Measurements from ENCODE around the gene TTLL5. TPM values are rescaled to one million over a fixed set of nuclear protein-coding genes. Genes with fewer than 3 reads are reported as not detected.

The TTLL5 gene
- total RNA-seq, 1 experiment from 2014 or later, result 34.7 TPM

- Histone ChIP-seq H3K27me3 (ENCODE audit: low read length) (no peaks in the 10 kb centered on the region), H3K9me2 (replicated peaks; ENCODE audit: low read length) (no peaks in the 10 kb centered on the region), H3K4me2 (ENCODE audit: low read length) (peak overlapping the region; percentile 66), H3K9me3 (ENCODE audit: low read length) (no peaks in the 10 kb centered on the region), H3K27ac (ENCODE audit: low read length) (peak overlapping the region; percentile 97), H3K9ac (ENCODE audit: low read length) (peak overlapping the region; percentile 74), H3K4me3 (ENCODE audit: low read length) (no peak overlapping the region; the same call in 1 of the 2 replicates), H3F3A (ENCODE audit: low read length, unreplicated experiment) (peaks cover 12% of the 10 kb centered on the region), H4K20me1 (ENCODE audit: low read length) (no peaks in the 10 kb centered on the region), H3K4me1 (ENCODE audit: insufficient read depth, low read length) (peaks cover 52% of the 10 kb centered on the region), H3K36me3 (ENCODE audit: low read depth, low read length) (peaks cover 15% of the 10 kb centered on the region), H3K79me2 (ENCODE audit: low read length) (no peaks in the 10 kb centered on the region), H2AFZ (ENCODE audit: low read length) (peak overlapping the region; percentile 40)
- POLR2A ChIA-PET (ENCODE audit: unreplicated experiment), result interaction anchor here (0.6 to 1.0 kb wide), 2 partner anchors 9 to 10 kb away, joined by 3 to 5 read pairs; no protein-coding TSS in a partner anchor
- intact Hi-C loops (cut with micrococcal nuclease), result loop anchor here (1.0 to 2.0 kb wide), 4 partner anchors 10 to 111 kb away; no protein-coding TSS in a partner anchor
- ATAC-seq (peak; percentile 80), DNase-seq (peak; percentile 81)
- no TSS peak for BruUV-seq (replicated peaks)
- TF ChIP-seq EZH2phosphoT487 (IDR thresholded peaks at IDR 0.05; ENCODE audit: borderline replicate concordance, low read length), result no peak
- TF ChIP-seq CTCF (conservative IDR thresholded peaks at IDR 0.05; ENCODE audit: low read depth, low read length), result no peak
- TF ChIP-seq EZH2 (IDR thresholded peaks at IDR 0.05; ENCODE audit: low read length, unreplicated experiment), result no peak
- CTCF ChIA-PET, result interaction anchor here (0.5 to 2.0 kb wide), 8 partner anchors 9 to 1558 kb away, joined by 3 to 17 read pairs (median 6); no protein-coding TSS in a partner anchor
These were observed 161.6 kb downstream of the TTLL5 start for GRCh38 chr14:75822522-75823141.

GRCh38 chr14:75823334-75823733, 162.3 kb downstream of the TTLL5 start:
- no peak for DNase-seq
- no peak overlapping the region for H2AFZ ChIP-seq (ENCODE audit: low read length)
- no TSS peak for BruUV-seq (replicated peaks)
- no peak for ATAC-seq
- peaks cover 15% of the 10 kb centered on the region for H3K36me3 ChIP-seq (ENCODE audit: low read depth, low read length)
- POLR2A ChIA-PET (ENCODE audit: unreplicated experiment), result no interaction called here
- H3K9me3 ChIP-seq (ENCODE audit: low read length), result no peaks in the 10 kb centered on the region
- no peaks in the 10 kb centered on the region for H3K27me3 ChIP-seq (ENCODE audit: low read length)
- H3K9me2 ChIP-seq (replicated peaks; ENCODE audit: low read length), result no peaks in the 10 kb centered on the region
- H3K79me2 ChIP-seq (ENCODE audit: low read length), result no peaks in the 10 kb centered on the region
- TF ChIP-seq EZH2phosphoT487 (IDR thresholded peaks at IDR 0.05; ENCODE audit: borderline replicate concordance, low read length), result no peak
- no peak for TF ChIP-seq EZH2 (IDR thresholded peaks at IDR 0.05; ENCODE audit: low read length, unreplicated experiment)
- no peak for TF ChIP-seq CTCF (conservative IDR thresholded peaks at IDR 0.05; ENCODE audit: low read depth, low read length)
- peak overlapping the region; percentile 97 for H3K27ac ChIP-seq (ENCODE audit: low read length)
- H3K4me2 ChIP-seq (ENCODE audit: low read length), result peak overlapping the region; percentile 66
- CTCF ChIA-PET, result interaction anchor here (1.9 to 2.0 kb wide), 2 partner anchors 9 to 84 kb away, joined by 8 to 17 read pairs; no protein-coding TSS in a partner anchor
- peaks cover 52% of the 10 kb centered on the region for H3K4me1 ChIP-seq (ENCODE audit: insufficient read depth, low read length)
- H3F3A ChIP-seq (ENCODE audit: low read length, unreplicated experiment), result peaks cover 12% of the 10 kb centered on the region
- H3K4me3 ChIP-seq (ENCODE audit: low read length), result no peak overlapping the region
- no peaks in the 10 kb centered on the region for H4K20me1 ChIP-seq (ENCODE audit: low read length)
- peak overlapping the region; percentile 74 for H3K9ac ChIP-seq (ENCODE audit: low read length)
- intact Hi-C loops (cut with micrococcal nuclease), result loop anchor here (2.0 kb wide), 1 partner anchor 41 kb away; no protein-coding TSS in a partner anchor

DNA sequence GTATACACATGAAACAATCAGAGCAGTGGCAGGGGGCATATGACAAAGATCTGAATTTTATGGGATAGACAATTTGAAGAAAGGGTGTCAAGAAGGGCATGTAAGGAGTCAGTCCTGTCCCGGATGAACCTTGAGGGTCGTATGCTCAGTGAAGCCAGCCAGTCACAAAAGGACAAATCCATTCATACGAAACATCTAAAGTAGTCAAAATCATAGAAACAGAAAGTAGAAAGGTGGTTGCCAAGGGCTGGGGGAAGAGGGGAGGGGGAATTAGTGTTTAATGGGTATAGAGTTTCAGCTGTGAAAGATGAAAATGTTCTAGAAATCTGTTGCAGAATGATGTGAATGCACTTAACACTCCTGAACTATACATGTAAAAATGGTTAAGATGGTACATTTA, 163.3 kb downstream of the TTLL5 start:
- H3F3A ChIP-seq (ENCODE audit: low read length, unreplicated experiment), result peaks cover 12% of the 10 kb centered on the region
- no peak overlapping the region for H3K4me2 ChIP-seq (ENCODE audit: low read length)
- no peak overlapping the region for H3K27ac ChIP-seq (ENCODE audit: low read length)
- peaks cover 15% of the 10 kb centered on the region for H3K36me3 ChIP-seq (ENCODE audit: low read depth, low read length)
- H3K27me3 ChIP-seq (ENCODE audit: low read length), result no peaks in the 10 kb centered on the region
- CTCF ChIA-PET, result no interaction called here
- BruUV-seq (replicated peaks), result no TSS peak
- peaks cover 61% of the 10 kb centered on the region for H3K4me1 ChIP-seq (ENCODE audit: insufficient read depth, low read length)
- H2AFZ ChIP-seq (ENCODE audit: low read length), result no peak overlapping the region
- ATAC-seq (no peak), DNase-seq (no peak)
- H3K79me2 ChIP-seq (ENCODE audit: low read length), result no peaks in the 10 kb centered on the region
- no peak overlapping the region for H3K4me3 ChIP-seq (ENCODE audit: low read length)
- intact Hi-C loops (cut with micrococcal nuclease), result no loop called here
- POLR2A ChIA-PET (ENCODE audit: unreplicated experiment), result interaction anchor here (0.6 kb wide), 1 partner anchor 40 kb away, joined by 5 read pairs; no protein-coding TSS in a partner anchor
- no peaks in the 10 kb centered on the region for H3K9me2 ChIP-seq (replicated peaks; ENCODE audit: low read length)
- H4K20me1 ChIP-seq (ENCODE audit: low read length), result no peaks in the 10 kb centered on the region
- H3K9ac ChIP-seq (ENCODE audit: low read length), result no peak overlapping the region
- no peak for TF ChIP-seq EZH2phosphoT487 (IDR thresholded peaks at IDR 0.05; ENCODE audit: borderline replicate concordance, low read length)
- no peak for TF ChIP-seq EZH2 (IDR thresholded peaks at IDR 0.05; ENCODE audit: low read length, unreplicated experiment)
- no peak for TF ChIP-seq CTCF (conservative IDR thresholded peaks at IDR 0.05; ENCODE audit: low read depth, low read length)
- H3K9me3 ChIP-seq (ENCODE audit: low read length), result no peaks in the 10 kb centered on the region

Data from PC-3 (cell line).